HepG2 (cell line): Measurements from ENCODE around the gene SEMA4C. TPM values are rescaled to one million over a fixed set of nuclear protein-coding genes. Genes with fewer than 3 reads are reported as not detected.
A peak's percentile ranks its signal among the peaks of the same experiment; 100 is the strongest.

ENCODE experiments used
- FOXO1 ChIP-seq: sonication (generic); formaldehyde crosslinking; IDR thresholded peaks from 2 replicates; pipeline ENCODE4 v1.4.0; 2020; ENCODE audit warnings: missing genetic modification reagents
- MTA1 ChIP-seq: sonication (generic); formaldehyde crosslinking; IDR thresholded peaks from 2 replicates; pipeline ENCODE4 v1.4.0; 2020; ENCODE audit warnings: missing genetic modification reagents, mild to moderate bottlenecking, borderline replicate concordance
- MZF1 ChIP-seq: sonication (generic); formaldehyde crosslinking; IDR thresholded peaks from 2 replicates; pipeline ENCODE4 v1.8.1; 2023; ENCODE audit warnings: mild to moderate bottlenecking, missing genetic modification reagents, borderline replicate concordance
- ONECUT2 ChIP-seq: sonication (generic); formaldehyde crosslinking; IDR thresholded peaks from 2 replicates; pipeline ENCODE4 v1.4.0; 2020; ENCODE audit warnings: missing genetic modification reagents
- POLR2G ChIP-seq: fragments of 200-400 bp; formaldehyde crosslinking; IDR thresholded peaks from 2 replicates; pipeline ENCODE4 v1.6.1; 2018; ENCODE audit warnings: mild to moderate bottlenecking, low read depth, low read length, moderate library complexity
- RFXAP ChIP-seq: sonication (generic); formaldehyde crosslinking; IDR thresholded peaks from 2 replicates; pipeline ENCODE4 v1.4.0; 2020; ENCODE audit warnings: missing genetic modification reagents, borderline replicate concordance
- RXRB ChIP-seq: IDR thresholded peaks from 2 replicates; pipeline ENCODE4 v1.6.1; 2016; ENCODE audit warnings: borderline replicate concordance, missing genetic modification reagents, missing compliant biosample characterization
- SMARCC2 ChIP-seq: fragments of 450-650 bp; IDR thresholded peaks from 2 replicates; pipeline ENCODE4 v1.6.1; 2017; ENCODE audit warnings: antibody characterized with exemption, mild to moderate bottlenecking
- YY1 ChIP-seq: IDR thresholded peaks from 2 replicates; pipeline ENCODE4 v1.6.1; 2011; ENCODE audit warnings: low read length, low read depth, moderate library complexity, mild to moderate bottlenecking; ENCODE audit not compliant: insufficient read depth, insufficient replicate concordance
- ZNF275 ChIP-seq: sonication (generic); formaldehyde crosslinking; IDR thresholded peaks from 2 replicates; pipeline ENCODE4 v1.8.0; 2022; ENCODE audit warnings: missing genetic modification reagents, mild to moderate bottlenecking, inconsistent platforms, borderline replicate concordance
- ZNF280B ChIP-seq: sonication (generic); formaldehyde crosslinking; IDR thresholded peaks from 2 replicates; pipeline ENCODE4 v1.5.0; 2020; ENCODE audit warnings: missing genetic modification reagents, mild to moderate bottlenecking, borderline replicate concordance
- ZNF30 ChIP-seq: sonication (generic); formaldehyde crosslinking; IDR thresholded peaks from 2 replicates; pipeline ENCODE4 v1.5.0; 2020; ENCODE audit warnings: mild to moderate bottlenecking, missing genetic modification reagents
- ZNF343 ChIP-seq: sonication (generic); formaldehyde crosslinking; IDR thresholded peaks from 2 replicates; pipeline ENCODE4 v1.4.0; 2020; ENCODE audit warnings: mild to moderate bottlenecking, missing genetic modification reagents
- ZNF512B ChIP-seq: sonication (generic); formaldehyde crosslinking; IDR thresholded peaks from 2 replicates; pipeline ENCODE4 v1.5.1; 2020; ENCODE audit warnings: missing genetic modification reagents, mild to moderate bottlenecking, borderline replicate concordance
- ZNF724P ChIP-seq: sonication (generic); formaldehyde crosslinking; IDR thresholded peaks from 2 replicates; pipeline ENCODE4 v1.8.0; 2022; ENCODE audit warnings: missing genetic modification reagents, borderline replicate concordance
- ZNF766 ChIP-seq: sonication (generic); formaldehyde crosslinking; IDR thresholded peaks from 2 replicates; pipeline ENCODE4 v1.5.0; 2020; ENCODE audit warnings: missing genetic modification reagents, borderline replicate concordance
- polyA plus RNA-seq, 8 experiments: library from polyadenylated mRNA; depleted of rRNA in 3 of 8; stranded (reverse) in 7 of 8; unstranded in 1 of 8; fragments of >200 nt; fragmentation: Illumina TruSeq in 4 of 8; extraction: Trizol in 4 of 8; gene quantifications; 2 replicates each; pipeline versions ENCODE4 v1.2.1 to v1.2.3, GENCODE V29; 2011 to 2016; ENCODE audit warnings: low read depth in 4 of 8, missing spikeins in 1 of 8, mixed read lengths in 1 of 8; ENCODE audit not compliant: insufficient read depth in 1 of 8
- total RNA-seq, 5 experiments: library from RNA; depleted of rRNA; stranded (reverse); fragments of >200 nt; fragmentation: Illumina TruSeq; extraction: Trizol; gene quantifications; 2 replicates each; pipeline ENCODE4 v1.2.3, GENCODE V29; 2016; ENCODE audit warnings: low read depth in 1 of 5
- TF ChIP-seq, protein P1 (sequence below): sonication (generic); formaldehyde crosslinking; conservative IDR thresholded peaks from 2 replicates; pipeline ENCODE4 v1.8.0; 2022; ENCODE audit warnings: mild to moderate bottlenecking, moderate library complexity, missing genetic modification reagents
- TF ChIP-seq, protein P2 (sequence below): sonication (generic); formaldehyde crosslinking; IDR thresholded peaks from 2 replicates; pipeline ENCODE4 v1.4.0; 2020; ENCODE audit warnings: missing genetic modification reagents, borderline replicate concordance

SEMA4C gene
- total and polyA plus RNA-seq, 2 of the 13 experiments (the other 11 are each of a cell fraction or from before 2014, with no cell fraction given): 25.9 to 46.6 TPM

- peak; percentile 91 for TF ChIP-seq YY1
- peak; percentile 95 for TF ChIP-seq POLR2G
- TF ChIP-seq MZF1: no peak
- TF ChIP-seq, protein P1, sequence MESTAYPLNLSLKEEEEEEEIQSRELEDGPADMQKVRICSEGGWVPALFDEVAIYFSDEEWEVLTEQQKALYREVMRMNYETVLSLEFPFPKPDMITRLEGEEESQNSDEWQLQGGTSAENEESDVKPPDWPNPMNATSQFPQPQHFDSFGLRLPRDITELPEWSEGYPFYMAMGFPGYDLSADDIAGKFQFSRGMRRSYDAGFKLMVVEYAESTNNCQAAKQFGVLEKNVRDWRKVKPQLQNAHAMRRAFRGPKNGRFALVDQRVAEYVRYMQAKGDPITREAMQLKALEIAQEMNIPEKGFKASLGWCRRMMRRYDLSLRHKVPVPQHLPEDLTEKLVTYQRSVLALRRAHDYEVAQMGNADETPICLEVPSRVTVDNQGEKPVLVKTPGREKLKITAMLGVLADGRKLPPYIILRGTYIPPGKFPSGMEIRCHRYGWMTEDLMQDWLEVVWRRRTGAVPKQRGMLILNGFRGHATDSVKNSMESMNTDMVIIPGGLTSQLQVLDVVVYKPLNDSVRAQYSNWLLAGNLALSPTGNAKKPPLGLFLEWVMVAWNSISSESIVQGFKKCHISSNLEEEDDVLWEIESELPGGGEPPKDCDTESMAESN: peak; percentile 77; the same call in 1 of the 2 replicates
- no peak for TF ChIP-seq SMARCC2
- peak; percentile 16 for TF ChIP-seq RXRB (CRISPR knock-in tag)
- peak; percentile 83 for TF ChIP-seq RFXAP (CRISPR knock-in tag)
- TF ChIP-seq ZNF280B (CRISPR knock-in tag): no peak
- TF ChIP-seq FOXO1 (CRISPR knock-in tag): peak; percentile 90
- peak; percentile 96 for TF ChIP-seq ZNF343
- TF ChIP-seq ZNF275 (CRISPR knock-in tag): peak; percentile 67; the same call in 1 of the 2 replicates
- peak; percentile 59 for TF ChIP-seq ZNF724P
- no peak for TF ChIP-seq ZNF512B
- no peak for TF ChIP-seq ZNF30 (CRISPR knock-in tag)
- TF ChIP-seq ONECUT2: no peak
- TF ChIP-seq ZNF766 (CRISPR knock-in tag): peak; percentile 47; the same call in 1 of the 2 replicates
- TF ChIP-seq MTA1 (CRISPR knock-in tag): no peak; the same call in 1 of the 2 replicates
- TF ChIP-seq, protein P2, sequence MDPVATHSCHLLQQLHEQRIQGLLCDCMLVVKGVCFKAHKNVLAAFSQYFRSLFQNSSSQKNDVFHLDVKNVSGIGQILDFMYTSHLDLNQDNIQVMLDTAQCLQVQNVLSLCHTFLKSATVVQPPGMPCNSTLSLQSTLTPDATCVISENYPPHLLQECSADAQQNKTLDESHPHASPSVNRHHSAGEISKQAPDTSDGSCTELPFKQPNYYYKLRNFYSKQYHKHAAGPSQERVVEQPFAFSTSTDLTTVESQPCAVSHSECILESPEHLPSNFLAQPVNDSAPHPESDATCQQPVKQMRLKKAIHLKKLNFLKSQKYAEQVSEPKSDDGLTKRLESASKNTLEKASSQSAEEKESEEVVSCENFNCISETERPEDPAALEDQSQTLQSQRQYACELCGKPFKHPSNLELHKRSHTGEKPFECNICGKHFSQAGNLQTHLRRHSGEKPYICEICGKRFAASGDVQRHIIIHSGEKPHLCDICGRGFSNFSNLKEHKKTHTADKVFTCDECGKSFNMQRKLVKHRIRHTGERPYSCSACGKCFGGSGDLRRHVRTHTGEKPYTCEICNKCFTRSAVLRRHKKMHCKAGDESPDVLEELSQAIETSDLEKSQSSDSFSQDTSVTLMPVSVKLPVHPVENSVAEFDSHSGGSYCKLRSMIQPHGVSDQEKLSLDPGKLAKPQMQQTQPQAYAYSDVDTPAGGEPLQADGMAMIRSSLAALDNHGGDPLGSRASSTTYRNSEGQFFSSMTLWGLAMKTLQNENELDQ (CRISPR knock-in tag): no peak
Measured at GRCh38 chr2:96816127-96816835, 53.6 kb downstream of the SEMA4C start, which contains the start of gene CNNM3 (continued).
